ENCODE data around the gene SPIN1. TPM values are rescaled to one million over a fixed set of nuclear protein-coding genes. Genes with fewer than 3 reads are reported as not detected.

The SPIN1 gene
- polyA plus RNA-seq, 5 donors, result 118 to 179 (median 152) TPM

- no peak for DNase-seq
Measured at GRCh38 chr9:88429595-88430430, 41.6 kb downstream of the SPIN1 start.

- DNase-seq, result no peak
Measured at GRCh38 chr9:88433583-88434255, 45.5 kb downstream of the SPIN1 start.

- no peak for DNase-seq
Measured at GRCh38 chr9:88435336-88435735, 47.1 kb downstream of the SPIN1 start.

GRCh38 chr9:88436379-88436778 lies 48.1 kb downstream of the SPIN1 start:
- no peak for DNase-seq

GRCh38 chr9:88437210-88438146 lies 49.2 kb downstream of the SPIN1 start:
- no peak for DNase-seq

- no peak for DNase-seq
Measured at GRCh38 chr9:88438811-88439210, 50.6 kb downstream of the SPIN1 start.

GRCh38 chr9:88441301-88442007 lies 53.2 kb downstream of the SPIN1 start:
- no peak for DNase-seq

- no peak for DNase-seq
Measured at GRCh38 chr9:88443480-88444113, 55.4 kb downstream of the SPIN1 start.

GRCh38 chr9:88446728-88447127 lies 58.5 kb downstream of the SPIN1 start:
- no peak for DNase-seq

GRCh38 chr9:88447431-88447830 lies 59.2 kb downstream of the SPIN1 start:
- DNase-seq, result no peak

GRCh38 chr9:88451160-88451559 lies 62.9 kb downstream of the SPIN1 start:
- no peak for DNase-seq

- DNase-seq, result peak; percentile 28 to 37
Measured at GRCh38 chr9:88458716-88459465, 70.6 kb downstream of the SPIN1 start.

GRCh38 chr9:88460587-88461332 lies 72.5 kb downstream of the SPIN1 start:
- DNase-seq, result no peak

- DNase-seq, result no peak
Measured at GRCh38 chr9:88462191-88462590, 73.9 kb downstream of the SPIN1 start.

GRCh38 chr9:88464851-88465250 lies 76.6 kb downstream of the SPIN1 start:
- DNase-seq, result no peak

- no peak for DNase-seq
Measured at GRCh38 chr9:88468226-88468625, 80.0 kb downstream of the SPIN1 start.

GRCh38 chr9:88476491-88477271 lies 88.4 kb downstream of the SPIN1 start:
- DNase-seq, result no peak

- no peak for DNase-seq
Measured at GRCh38 chr9:88477300-88477751, 89.1 kb downstream of the SPIN1 start.

GRCh38 chr9:88478246-88478645 lies 90.0 kb downstream of the SPIN1 start:
- DNase-seq, result no peak
